GM12873 (cell line): Measurements from ENCODE around the gene C2CD4D.

Experiments
- CTCF ChIP-seq: IDR thresholded peaks from 2 replicates; pipeline ENCODE4 v1.5.1; 2012; ENCODE audit warnings: low read depth, mild to moderate bottlenecking, moderate library complexity, low read length, control low read depth; ENCODE audit not compliant: insufficient read depth; ENCODE audit errors: missing control alignments

Gene C2CD4D

DNA sequence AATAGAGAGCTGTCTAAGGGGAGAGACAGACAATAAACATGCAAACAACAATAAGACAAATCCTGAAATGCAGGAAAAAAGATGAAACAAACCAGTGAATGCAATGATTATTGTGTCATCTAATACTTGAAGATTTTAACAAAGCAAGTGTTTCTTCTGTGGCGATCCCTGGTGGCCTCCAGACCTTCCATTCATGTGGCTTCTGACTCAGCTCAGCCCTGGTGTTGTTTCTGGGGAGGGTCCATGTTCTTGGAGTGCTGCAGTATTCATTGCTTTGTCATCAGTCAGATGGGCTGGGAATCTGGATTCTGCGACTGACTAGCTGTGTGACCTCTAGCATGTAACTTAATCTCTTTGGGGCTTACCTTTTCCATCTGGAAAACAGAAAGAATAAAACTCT, 1.5 kb upstream of the C2CD4D start:
- no peak for TF ChIP-seq CTCF

DNA sequence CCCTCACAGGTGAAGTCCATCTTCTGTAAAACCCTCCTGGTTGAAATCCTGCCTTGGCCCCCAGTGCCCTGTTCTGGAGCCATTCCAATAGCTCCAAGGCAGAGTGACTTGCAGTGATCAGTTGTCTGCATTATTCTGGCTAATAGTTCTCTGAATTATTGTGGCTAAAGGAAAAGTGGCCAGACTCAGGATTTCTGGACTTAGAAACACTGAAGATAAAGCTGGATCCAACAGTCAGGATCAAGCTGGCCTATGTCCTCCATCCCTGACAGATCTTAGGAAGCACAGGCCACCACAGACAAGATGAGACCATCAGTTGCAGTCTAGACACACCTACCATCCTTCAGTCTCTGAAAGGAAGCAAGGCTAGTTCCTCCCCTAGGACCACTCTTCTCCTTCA, 801 bp upstream of the C2CD4D start:
- TF ChIP-seq CTCF: no peak

- no peak for TF ChIP-seq CTCF
These were observed 573 bp downstream of the C2CD4D start for GRCh38 chr1:151839082-151839412.

DNA sequence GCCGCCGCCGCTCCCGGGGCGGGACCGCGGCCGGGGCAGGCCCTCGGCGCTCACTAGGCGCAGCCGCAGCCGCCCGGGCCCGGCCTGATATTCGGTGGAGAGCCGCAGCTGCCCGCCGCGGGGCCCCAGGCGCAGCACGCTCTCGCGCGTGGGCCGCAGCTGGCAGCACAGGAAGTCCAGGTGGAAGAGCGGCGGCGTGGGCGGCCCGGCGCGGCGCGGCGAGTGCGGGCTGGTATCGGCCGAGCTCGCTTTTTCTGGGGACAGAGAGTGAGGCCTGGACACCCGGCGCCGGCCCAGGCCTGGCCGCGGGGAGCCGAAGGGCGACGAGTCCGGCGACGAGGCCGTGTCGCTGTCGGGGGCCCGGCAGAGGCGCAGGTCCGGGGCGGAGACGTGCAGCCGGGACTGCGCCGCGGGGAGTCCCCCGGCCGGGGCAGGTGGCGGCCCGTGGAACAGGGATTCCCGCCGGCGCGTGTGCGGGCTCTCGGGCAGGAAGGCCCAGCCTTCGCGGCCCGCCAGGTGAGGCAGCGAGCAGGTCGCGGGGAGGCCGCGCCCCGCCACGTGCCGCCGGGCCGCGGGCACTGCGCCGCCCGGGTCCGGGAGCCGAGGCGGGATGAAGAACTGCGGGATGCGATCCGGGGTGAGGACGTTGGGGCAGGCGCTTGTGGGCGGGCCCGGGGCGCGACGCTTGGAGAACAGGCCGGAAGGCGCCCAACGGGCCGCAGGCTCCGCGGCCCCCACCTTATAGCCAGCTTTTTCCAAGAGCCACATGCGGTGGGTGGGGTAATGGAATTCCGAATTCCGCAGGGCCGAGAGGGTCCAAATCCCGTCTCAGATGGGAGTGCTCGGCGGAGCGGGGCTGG, 1.2 kb downstream of the C2CD4D start:
- no peak for TF ChIP-seq CTCF

DNA sequence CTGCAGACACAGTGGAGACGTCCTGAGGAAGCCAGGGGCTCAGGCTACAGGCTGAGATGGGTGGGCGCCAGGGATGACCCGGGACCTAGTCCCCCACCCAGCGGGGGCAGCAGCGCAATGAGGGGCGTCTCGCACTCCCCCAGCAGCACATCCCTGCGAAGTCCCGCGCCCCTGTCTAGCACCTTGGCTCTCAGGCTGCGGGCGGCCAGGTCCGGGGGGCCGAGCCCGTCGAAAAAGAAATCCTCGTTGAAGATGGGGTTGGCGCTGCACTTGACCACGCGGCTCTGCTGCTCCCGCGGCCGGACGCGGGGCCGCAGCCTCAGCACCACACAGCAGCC, 1.8 kb downstream of the C2CD4D start:
- TF ChIP-seq CTCF: no peak

GRCh38 chr1:151837197-151837596, 2.4 kb downstream of the C2CD4D start:
- TF ChIP-seq CTCF: no peak

GRCh38 chr1:151835596-151835995, 4.0 kb downstream of the C2CD4D start:
- TF ChIP-seq CTCF: no peak
